A549 (cell line): ENCODE measurements around the gene FBXL7.

Experiments used
- CBX2 ChIP-seq: fragments of 200-600 bp; sonication (generic); IDR thresholded peaks from 2 replicates; pipeline ENCODE4 v1.6.1; 2016; ENCODE audit warnings: low read depth, mild to moderate bottlenecking, borderline replicate concordance
- CHD2 ChIP-seq: fragments of 150-350 bp; IDR thresholded peaks from 2 replicates; pipeline ENCODE4 v1.6.1; 2014; ENCODE audit warnings: low read length; ENCODE audit not compliant: partially characterized antibody
- EP300 ChIP-seq, 2 experiments: fragments of >200 bp; sonication (Bioruptor Twin); formaldehyde crosslinking; IDR thresholded peaks; 2 replicates in 1 of 2; 3 replicates in 1 of 2; pipeline ENCODE4 v1.6.1; 2016 to 2017
- ESRRA ChIP-seq: fragments of 150-350 bp; IDR thresholded peaks from 2 replicates; pipeline ENCODE4 v1.6.1; 2014; ENCODE audit warnings: mild to moderate bottlenecking, low read length, borderline replicate concordance
- KDM1A ChIP-seq: fragments of 200-600 bp; sonication (generic); IDR thresholded peaks from 2 replicates; pipeline ENCODE4 v1.6.1; 2016; ENCODE audit warnings: low read depth, mild to moderate bottlenecking
- KDM5A ChIP-seq: fragments of 200-600 bp; sonication (generic); IDR thresholded peaks from 2 replicates; pipeline ENCODE4 v1.6.1; 2016; ENCODE audit warnings: antibody characterized with exemption, mild to moderate bottlenecking
- MYC ChIP-seq: IDR thresholded peaks from 2 replicates; pipeline ENCODE4 v1.6.1; 2012; ENCODE audit warnings: mild to moderate bottlenecking, inconsistent platforms, low read length, improper control_type of control experiment, borderline replicate concordance
- POLR2A ChIP-seq: IDR thresholded peaks from 2 replicates; pipeline ENCODE4 v1.6.1; 2012; ENCODE audit warnings: mild to moderate bottlenecking, low read length
- TF ChIP-seq, protein P1 (sequence below): fragments of >200 bp; sonication (Bioruptor Twin); formaldehyde crosslinking; IDR thresholded peaks from 3 replicates; pipeline ENCODE4 v1.5.1; 2016
- TF ChIP-seq, protein P2 (sequence below): fragments of 200-600 bp; sonication (generic); IDR thresholded peaks from 2 replicates; pipeline ENCODE4 v1.6.1; 2016; ENCODE audit warnings: antibody characterized with exemption, mild to moderate bottlenecking, moderate library complexity

DNA sequence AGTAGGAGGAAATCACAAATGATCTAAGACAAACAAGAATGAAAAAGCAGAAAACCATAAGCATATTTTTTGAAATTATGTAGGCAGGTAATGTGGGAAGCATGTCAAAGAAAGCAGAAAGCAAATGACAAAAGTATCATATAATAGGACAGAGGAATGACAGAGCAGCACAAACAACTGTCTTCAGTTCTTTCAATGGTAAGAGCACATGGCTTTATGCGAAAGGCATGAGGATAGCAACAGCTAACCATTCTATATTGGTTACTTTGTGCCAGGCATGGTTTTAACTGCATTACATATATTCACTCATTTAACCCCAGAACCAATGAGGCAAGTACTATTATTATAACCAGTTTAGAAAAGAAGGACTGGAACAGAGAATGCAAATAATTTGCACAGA lies 137.4 kb downstream of the FBXL7 start:
- TF ChIP-seq KDM5A (no peak), POLR2A (no peak), KDM1A (no peak), MYC (no peak), EP300 (IDR thresholded peaks at IDR 0.05) (no peak), ESRRA (no peak), CHD2 (no peak), CBX2 (no peak)
- TF ChIP-seq, protein P1, sequence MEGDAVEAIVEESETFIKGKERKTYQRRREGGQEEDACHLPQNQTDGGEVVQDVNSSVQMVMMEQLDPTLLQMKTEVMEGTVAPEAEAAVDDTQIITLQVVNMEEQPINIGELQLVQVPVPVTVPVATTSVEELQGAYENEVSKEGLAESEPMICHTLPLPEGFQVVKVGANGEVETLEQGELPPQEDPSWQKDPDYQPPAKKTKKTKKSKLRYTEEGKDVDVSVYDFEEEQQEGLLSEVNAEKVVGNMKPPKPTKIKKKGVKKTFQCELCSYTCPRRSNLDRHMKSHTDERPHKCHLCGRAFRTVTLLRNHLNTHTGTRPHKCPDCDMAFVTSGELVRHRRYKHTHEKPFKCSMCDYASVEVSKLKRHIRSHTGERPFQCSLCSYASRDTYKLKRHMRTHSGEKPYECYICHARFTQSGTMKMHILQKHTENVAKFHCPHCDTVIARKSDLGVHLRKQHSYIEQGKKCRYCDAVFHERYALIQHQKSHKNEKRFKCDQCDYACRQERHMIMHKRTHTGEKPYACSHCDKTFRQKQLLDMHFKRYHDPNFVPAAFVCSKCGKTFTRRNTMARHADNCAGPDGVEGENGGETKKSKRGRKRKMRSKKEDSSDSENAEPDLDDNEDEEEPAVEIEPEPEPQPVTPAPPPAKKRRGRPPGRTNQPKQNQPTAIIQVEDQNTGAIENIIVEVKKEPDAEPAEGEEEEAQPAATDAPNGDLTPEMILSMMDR: no peak
- TF ChIP-seq, protein P2, sequence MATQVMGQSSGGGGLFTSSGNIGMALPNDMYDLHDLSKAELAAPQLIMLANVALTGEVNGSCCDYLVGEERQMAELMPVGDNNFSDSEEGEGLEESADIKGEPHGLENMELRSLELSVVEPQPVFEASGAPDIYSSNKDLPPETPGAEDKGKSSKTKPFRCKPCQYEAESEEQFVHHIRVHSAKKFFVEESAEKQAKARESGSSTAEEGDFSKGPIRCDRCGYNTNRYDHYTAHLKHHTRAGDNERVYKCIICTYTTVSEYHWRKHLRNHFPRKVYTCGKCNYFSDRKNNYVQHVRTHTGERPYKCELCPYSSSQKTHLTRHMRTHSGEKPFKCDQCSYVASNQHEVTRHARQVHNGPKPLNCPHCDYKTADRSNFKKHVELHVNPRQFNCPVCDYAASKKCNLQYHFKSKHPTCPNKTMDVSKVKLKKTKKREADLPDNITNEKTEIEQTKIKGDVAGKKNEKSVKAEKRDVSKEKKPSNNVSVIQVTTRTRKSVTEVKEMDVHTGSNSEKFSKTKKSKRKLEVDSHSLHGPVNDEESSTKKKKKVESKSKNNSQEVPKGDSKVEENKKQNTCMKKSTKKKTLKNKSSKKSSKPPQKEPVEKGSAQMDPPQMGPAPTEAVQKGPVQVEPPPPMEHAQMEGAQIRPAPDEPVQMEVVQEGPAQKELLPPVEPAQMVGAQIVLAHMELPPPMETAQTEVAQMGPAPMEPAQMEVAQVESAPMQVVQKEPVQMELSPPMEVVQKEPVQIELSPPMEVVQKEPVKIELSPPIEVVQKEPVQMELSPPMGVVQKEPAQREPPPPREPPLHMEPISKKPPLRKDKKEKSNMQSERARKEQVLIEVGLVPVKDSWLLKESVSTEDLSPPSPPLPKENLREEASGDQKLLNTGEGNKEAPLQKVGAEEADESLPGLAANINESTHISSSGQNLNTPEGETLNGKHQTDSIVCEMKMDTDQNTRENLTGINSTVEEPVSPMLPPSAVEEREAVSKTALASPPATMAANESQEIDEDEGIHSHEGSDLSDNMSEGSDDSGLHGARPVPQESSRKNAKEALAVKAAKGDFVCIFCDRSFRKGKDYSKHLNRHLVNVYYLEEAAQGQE: no peak
